Measurements from ENCODE around the gene PALLD. TPM values are rescaled to one million over a fixed set of nuclear protein-coding genes. Genes with fewer than 3 reads are reported as not detected.

The PALLD gene
- total and polyA plus RNA-seq, 2 of the 13 experiments (the other 11 are each of a cell fraction or from before 2014, with no cell fraction given) = 0.50 to 1.5 TPM

GRCh38 chr4:168784786-168785461 lies 288.1 kb downstream of the PALLD start:
- Histone ChIP-seq H3K4me1 (ENCODE audit: insufficient read depth, low read length) (no peaks in the 10 kb centered on the region), H3K9ac (ENCODE audit: insufficient read depth, low read depth, low read length) (no peak overlapping the region), H3K27ac (ENCODE audit: extremely low read length, insufficient read depth, low read length) (no peak overlapping the region), H3K36me3 (replicated peaks in 1 of 2; ENCODE audit: control insufficient read depth in 1 of 2, insufficient read depth in 2 of 2, low read length in 2 of 2) (no peaks in the 10 kb centered on the region), H3K79me2 (ENCODE audit: insufficient read depth, low read length) (no peaks in the 10 kb centered on the region), H2AFZ (ENCODE audit: low read length) (no peak overlapping the region), H4K20me1 (ENCODE audit: insufficient read depth, low read length) (no peaks in the 10 kb centered on the region), H3K9me3 (ENCODE audit: low read length) (no peaks in the 10 kb centered on the region), H3K27me3 (ENCODE audit: control insufficient read depth in 1 of 2, insufficient read depth in 2 of 2, low read length in 2 of 2) (no peaks in the 10 kb centered on the region; a peak in 1 of 5 replicates), H3K4me2 (ENCODE audit: low read depth, low read length) (no peak overlapping the region), H3K4me3 (replicated peaks in 1 of 3; ENCODE audit: insufficient read depth in 1 of 3, low read depth in 2 of 3, low read length in 3 of 3) (no peak overlapping the region)
- TF ChIP-seq ZNF691 (CRISPR knock-in tag; IDR thresholded peaks at IDR 0.05; ENCODE audit: borderline replicate concordance, low read depth) (no peak), ZNF556 (CRISPR knock-in tag; IDR thresholded peaks at IDR 0.05; ENCODE audit: borderline replicate concordance) (no peak), FOSL2 (CRISPR knock-in tag; IDR thresholded peaks at IDR 0.05) (no peak), FOXO4 (CRISPR knock-in tag; conservative IDR thresholded peaks at IDR 0.05) (no peak), RNF219 (CRISPR knock-in tag; IDR thresholded peaks at IDR 0.05) (no peak), HIVEP1 (CRISPR knock-in tag; IDR thresholded peaks at IDR 0.05) (no peak), ZNF354B (CRISPR knock-in tag; IDR thresholded peaks at IDR 0.05) (no peak), GATAD2A (CRISPR knock-in tag; IDR thresholded peaks at IDR 0.05) (no peak), ZFP82 (CRISPR knock-in tag; IDR thresholded peaks at IDR 0.05; ENCODE audit: borderline replicate concordance) (no peak), ZMYM2 (CRISPR knock-in tag; IDR thresholded peaks at IDR 0.05) (no peak), MBD4 (IDR thresholded peaks at IDR 0.05; ENCODE audit: borderline replicate concordance, low read length) (no peak), ZBED4 (CRISPR knock-in tag; IDR thresholded peaks at IDR 0.05; ENCODE audit: borderline replicate concordance) (no peak), SOX13 (IDR thresholded peaks at IDR 0.05) (no peak), SOX13 (CRISPR knock-in tag; conservative IDR thresholded peaks at IDR 0.05 in 1 of 2, IDR thresholded peaks at IDR 0.05 in 1 of 2) (no peak)
- ChIA-PET POLR2A (no interaction called here), CTCF (ENCODE audit: low intra/inter-chr PET ratio, low total read pairs) (no interaction called here)
- WGBS (ENCODE audit: low lambda C conversion rate) = 74% methylated on average over 10 of the region's 10 CpGs
- intact Hi-C loops (cut with micrococcal nuclease; ENCODE audit: unreplicated experiment) (no loop called here), in situ Hi-C loops (cut with HindIII; ENCODE audit: extremely low pct_ligation_motif_present, low pct_unique_long_range_greater_than_20kb) (no loop called here)
- FAIRE-seq (no peak), DNase-seq (ENCODE audit: low spot score) (no peak), ATAC-seq (no peak)
- BruUV-seq (replicated peaks) = no TSS peak
